Activated T-cell treated with anti-CD3 and anti-CD28 coated beads, Interleukin-2, amount 50 U/mL, for 4 hours (primary cell): ENCODE measurements around the gene RXRA. TPM values are rescaled to one million over a fixed set of nuclear protein-coding genes. Genes with fewer than 3 reads are reported as not detected.

Experiments
- ATAC-seq, 2 donors: fragments of 200-7000 bp; cut with Tn5 transposase; one replicate each; pipeline ENCODE4 v1.10.0; 2021
- DNase-seq: peaks from one replicate; pipeline ENCODE4 v3.0.0-alpha.2; 2020
- H3K27me3 Mint-ChIP-seq: one replicate; pipeline ENCODE4 v1.8.0; 2021; ENCODE audit warnings: low read depth, mixed read lengths
- H3K36me3 Mint-ChIP-seq: one replicate; pipeline ENCODE4 v1.8.0; 2022; ENCODE audit warnings: mixed read lengths; ENCODE audit not compliant: insufficient read depth
- H3K4me1 Mint-ChIP-seq: one replicate; pipeline ENCODE4 v1.8.0; 2021; ENCODE audit warnings: low read depth, mixed read lengths
- H3K4me3 Mint-ChIP-seq: one replicate; pipeline ENCODE4 v1.8.0; 2021; ENCODE audit warnings: mild to moderate bottlenecking, moderate library complexity, mixed read lengths
- H3K9me3 Mint-ChIP-seq: one replicate; pipeline ENCODE4 v1.8.0; 2021; ENCODE audit warnings: mixed read lengths
- total RNA-seq, 3 donors: library from RNA; stranded (reverse); gene quantifications; one replicate each; pipeline ENCODE4 v1.2.1, GENCODE V29; 2021

Gene RXRA
- total RNA-seq, 3 donors from 2014 or later, result 4.7 to 7.6 (median 4.7) TPM

- ATAC-seq, result no peak
- Mint-ChIP-seq H3K9me3 (no peaks in the 10 kb centered on the region), H3K36me3 (no peaks in the 10 kb centered on the region), H3K4me1 (no peaks in the 10 kb centered on the region), H3K27me3 (no peaks in the 10 kb centered on the region), H3K4me3 (no peak overlapping the region)
- no peak for DNase-seq
Measured at GRCh38 chr9:134427153-134427782, 101.0 kb downstream of the RXRA start.

GRCh38 chr9:134428559-134428958 is 102.3 kb downstream of the RXRA start:
- Mint-ChIP-seq H3K27me3 (no peaks in the 10 kb centered on the region), H3K4me1 (no peaks in the 10 kb centered on the region), H3K36me3 (no peaks in the 10 kb centered on the region), H3K9me3 (no peaks in the 10 kb centered on the region), H3K4me3 (no peak overlapping the region)
- DNase-seq (no peak), ATAC-seq (no peak)

- Mint-ChIP-seq H3K4me3 (no peak overlapping the region), H3K27me3 (no peaks in the 10 kb centered on the region), H3K4me1 (no peaks in the 10 kb centered on the region), H3K9me3 (no peaks in the 10 kb centered on the region), H3K36me3 (no peaks in the 10 kb centered on the region)
- ATAC-seq, result no peak
- no peak for DNase-seq
Measured at GRCh38 chr9:134429007-134429406, 102.8 kb downstream of the RXRA start.

GRCh38 chr9:134429481-134429880 is 103.2 kb downstream of the RXRA start:
- Mint-ChIP-seq H3K27me3 (no peaks in the 10 kb centered on the region), H3K36me3 (no peaks in the 10 kb centered on the region), H3K4me3 (no peak overlapping the region), H3K4me1 (no peaks in the 10 kb centered on the region), H3K9me3 (no peaks in the 10 kb centered on the region)
- DNase-seq (no peak), ATAC-seq (no peak)

GRCh38 chr9:134431095-134431494 is 104.8 kb downstream of the RXRA start:
- no peaks in the 10 kb centered on the region for H3K27me3 Mint-ChIP-seq
- ATAC-seq, result no peak

GRCh38 chr9:134431626-134432025 is 105.4 kb downstream of the RXRA start:
- DNase-seq (no peak), ATAC-seq (no peak)
- H3K9me3 Mint-ChIP-seq, result no peaks in the 10 kb centered on the region
- no peak overlapping the region for H3K4me3 Mint-ChIP-seq
- no peaks in the 10 kb centered on the region for H3K27me3 Mint-ChIP-seq
- H3K36me3 Mint-ChIP-seq, result peaks cover 4% of the 10 kb centered on the region
- no peaks in the 10 kb centered on the region for H3K4me1 Mint-ChIP-seq

More at GRCh38 chr9:134431095-134431494, 104.8 kb downstream of the RXRA start:
- no peaks in the 10 kb centered on the region for H3K4me1 Mint-ChIP-seq
- no peaks in the 10 kb centered on the region for H3K9me3 Mint-ChIP-seq
- H3K4me3 Mint-ChIP-seq, result no peak overlapping the region
- H3K36me3 Mint-ChIP-seq, result no peaks in the 10 kb centered on the region
- DNase-seq, result no peak

GRCh38 chr9:134432471-134432870 is 106.2 kb downstream of the RXRA start:
- Mint-ChIP-seq H3K4me1 (no peaks in the 10 kb centered on the region), H3K36me3 (peaks cover 5% of the 10 kb centered on the region), H3K4me3 (no peak overlapping the region), H3K27me3 (no peaks in the 10 kb centered on the region), H3K9me3 (no peaks in the 10 kb centered on the region)
- ATAC-seq (no peak), DNase-seq (no peak)

- Mint-ChIP-seq H3K27me3 (no peaks in the 10 kb centered on the region), H3K4me3 (no peak overlapping the region), H3K9me3 (no peaks in the 10 kb centered on the region), H3K36me3 (peaks cover 5% of the 10 kb centered on the region), H3K4me1 (no peaks in the 10 kb centered on the region)
- ATAC-seq (no peak), DNase-seq (no peak)
Measured at GRCh38 chr9:134433101-134433500, 106.8 kb downstream of the RXRA start.

- Mint-ChIP-seq H3K4me3 (no peak overlapping the region), H3K36me3 (peaks cover 5% of the 10 kb centered on the region), H3K4me1 (no peaks in the 10 kb centered on the region), H3K27me3 (no peaks in the 10 kb centered on the region), H3K9me3 (no peaks in the 10 kb centered on the region)
- DNase-seq, result no peak
- no peak for ATAC-seq
Measured at GRCh38 chr9:134433909-134434882, 107.9 kb downstream of the RXRA start.

- Mint-ChIP-seq H3K4me3 (no peak overlapping the region), H3K27me3 (no peaks in the 10 kb centered on the region), H3K4me1 (no peaks in the 10 kb centered on the region), H3K9me3 (no peaks in the 10 kb centered on the region), H3K36me3 (peaks cover 5% of the 10 kb centered on the region)
- no peak for ATAC-seq
- DNase-seq, result no peak
Measured at GRCh38 chr9:134434894-134435506, 108.7 kb downstream of the RXRA start.

GRCh38 chr9:134435550-134436378 is 109.5 kb downstream of the RXRA start:
- no peaks in the 10 kb centered on the region for H3K9me3 Mint-ChIP-seq
- no peak for ATAC-seq
- H3K36me3 Mint-ChIP-seq, result peaks cover 5% of the 10 kb centered on the region
- H3K4me1 Mint-ChIP-seq, result no peaks in the 10 kb centered on the region
- DNase-seq, result no peak
- no peaks in the 10 kb centered on the region for H3K27me3 Mint-ChIP-seq
- no peak overlapping the region for H3K4me3 Mint-ChIP-seq

- peaks cover 5% of the 10 kb centered on the region for H3K36me3 Mint-ChIP-seq
- no peaks in the 10 kb centered on the region for H3K9me3 Mint-ChIP-seq
- no peaks in the 10 kb centered on the region for H3K27me3 Mint-ChIP-seq
- DNase-seq, result no peak
- no peak overlapping the region for H3K4me3 Mint-ChIP-seq
- ATAC-seq, result no peak
- H3K4me1 Mint-ChIP-seq, result no peaks in the 10 kb centered on the region
Measured at GRCh38 chr9:134436379-134436762, 110.1 kb downstream of the RXRA start.

GRCh38 chr9:134436911-134437310 is 110.7 kb downstream of the RXRA start:
- H3K9me3 Mint-ChIP-seq, result no peaks in the 10 kb centered on the region
- ATAC-seq, result no peak
- peaks cover 5% of the 10 kb centered on the region for H3K36me3 Mint-ChIP-seq
- H3K4me3 Mint-ChIP-seq, result no peak overlapping the region
- H3K4me1 Mint-ChIP-seq, result no peaks in the 10 kb centered on the region
- H3K27me3 Mint-ChIP-seq, result no peaks in the 10 kb centered on the region
- no peak for DNase-seq
